WTC11 (cell line): ENCODE data around the gene GASK1B. TPM values are rescaled to one million over a fixed set of nuclear protein-coding genes. Genes with fewer than 3 reads are reported as not detected.

ENCODE experiments used
- ATAC-seq: fragments of 200-7000 bp; cut with Tn5 transposase; 2 replicates; pipeline ENCODE4 v1.10.0; 2021; ENCODE audit warnings: mild to moderate bottlenecking, moderate library complexity
- CTCF ChIA-PET: fragments of 300-600 bp; sonication (Branson Sonifier 250); formaldehyde crosslinking; loops from one replicate; lab custom pipeline; 2021; ENCODE audit warnings: antibody characterized with exemption; lab: Charles Lee
- POLR2A ChIA-PET: fragments of 350-600 bp; sonication (Branson Sonifier 250); formaldehyde crosslinking; loops from one replicate; lab custom pipeline; 2021; ENCODE audit warnings: antibody characterized with exemption; lab: Charles Lee
- DNase-seq: peaks from one replicate; pipeline ENCODE4 v3.0.0; 2021; ENCODE audit warnings: low spot score
- H3K27ac Mint-ChIP-seq: 2 replicates; pipeline ENCODE4 v1.8.0; 2021; ENCODE audit warnings: mixed read lengths
- H3K27me3 Mint-ChIP-seq: 2 replicates; pipeline ENCODE4 v1.8.0; 2021; ENCODE audit warnings: low read depth, mild to moderate bottlenecking, moderate library complexity, mixed read lengths
- H3K36me3 Mint-ChIP-seq: 2 replicates; pipeline ENCODE4 v1.8.0; 2021; ENCODE audit warnings: mixed read lengths
- H3K4me1 Mint-ChIP-seq: 2 replicates; pipeline ENCODE4 v1.8.0; 2022; ENCODE audit warnings: mixed read lengths
- H3K4me3 Mint-ChIP-seq: 2 replicates; pipeline ENCODE4 v1.8.0; 2021; ENCODE audit warnings: mild to moderate bottlenecking, moderate library complexity, mixed read lengths
- H3K9me3 Mint-ChIP-seq: 2 replicates; pipeline ENCODE4 v1.8.0; 2021; ENCODE audit warnings: mixed read lengths
- ATF6 ChIP-seq: sonication (generic); formaldehyde crosslinking; IDR thresholded peaks from 2 replicates; pipeline ENCODE4 v1.8.1; 2023; ENCODE audit warnings: mild to moderate bottlenecking, missing genetic modification reagents
- E2F1 ChIP-seq: sonication (generic); formaldehyde crosslinking; IDR thresholded peaks from 2 replicates; pipeline ENCODE4 v1.8.0; 2022; ENCODE audit warnings: mild to moderate bottlenecking, missing genetic modification reagents
- EMX1 ChIP-seq: fragments of 250-450 bp; sonication (Bioruptor Pico); IDR thresholded peaks from 2 replicates; pipeline ENCODE4 v1.8.0; 2021; ENCODE audit warnings: mild to moderate bottlenecking
- ERG ChIP-seq: fragments of 250-450 bp; sonication (Bioruptor Pico); IDR thresholded peaks from 2 replicates; pipeline ENCODE4 v1.8.0; 2021; ENCODE audit warnings: mild to moderate bottlenecking
- FOXJ3 ChIP-seq: sonication (generic); formaldehyde crosslinking; IDR thresholded peaks from 2 replicates; pipeline ENCODE4 v1.9.0; 2021; ENCODE audit warnings: missing genetic modification reagents, mild to moderate bottlenecking, borderline replicate concordance
- FOXK1 ChIP-seq: sonication (generic); formaldehyde crosslinking; IDR thresholded peaks from 2 replicates; pipeline ENCODE4 v1.8.0; 2022; ENCODE audit warnings: mild to moderate bottlenecking, moderate library complexity, missing genetic modification reagents
- FOXP4 ChIP-seq: sonication (generic); formaldehyde crosslinking; IDR thresholded peaks from 2 replicates; pipeline ENCODE4 v1.8.0; 2022; ENCODE audit warnings: mild to moderate bottlenecking, missing genetic modification reagents
- HMGA2 ChIP-seq: fragments of 250-450 bp; sonication (Bioruptor Pico); IDR thresholded peaks from 2 replicates; pipeline ENCODE4 v1.4.0; 2021; ENCODE audit warnings: mild to moderate bottlenecking, moderate library complexity
- IRF2 ChIP-seq: sonication (generic); formaldehyde crosslinking; IDR thresholded peaks from 2 replicates; pipeline ENCODE4 v1.8.0; 2022; ENCODE audit warnings: low read depth, missing genetic modification reagents, borderline replicate concordance
- JAZF1 ChIP-seq: fragments of 250-450 bp; sonication (Bioruptor Pico); IDR thresholded peaks from 2 replicates; pipeline ENCODE4 v1.9.0; 2021; ENCODE audit warnings: moderate library complexity, mild to moderate bottlenecking, inconsistent platforms
- NFE2L1 ChIP-seq: sonication (generic); formaldehyde crosslinking; IDR thresholded peaks from 2 replicates; pipeline ENCODE4 v1.8.1; 2023; ENCODE audit warnings: missing genetic modification reagents
- NR2C2 ChIP-seq: sonication (generic); formaldehyde crosslinking; IDR thresholded peaks from 2 replicates; pipeline ENCODE4 v1.8.0; 2022; ENCODE audit warnings: mild to moderate bottlenecking, missing genetic modification reagents
- ZNF416 ChIP-seq: fragments of 250-450 bp; sonication (Bioruptor Pico); IDR thresholded peaks from 2 replicates; pipeline ENCODE4 v1.9.0; 2021; ENCODE audit warnings: mild to moderate bottlenecking, inconsistent platforms
- total RNA-seq: library from RNA; stranded (reverse); gene quantifications from 3 replicates; pipeline ENCODE4 v1.2.3, GENCODE V29; 2021
- TF ChIP-seq, protein P1 (sequence below): sonication (generic); formaldehyde crosslinking; IDR thresholded peaks from 2 replicates; pipeline ENCODE4 v1.8.1; 2023; ENCODE audit warnings: mild to moderate bottlenecking, moderate library complexity, missing genetic modification reagents
- TF ChIP-seq, protein P2 (sequence below): sonication (generic); formaldehyde crosslinking; conservative IDR thresholded peaks from 2 replicates; pipeline ENCODE4 v1.8.1; 2022; ENCODE audit warnings: mild to moderate bottlenecking, missing genetic modification reagents
- TF ChIP-seq, protein P3 (sequence below): sonication (generic); formaldehyde crosslinking; conservative IDR thresholded peaks from 2 replicates; pipeline ENCODE4 v1.8.1; 2023; ENCODE audit warnings: mild to moderate bottlenecking, low read depth, missing genetic modification reagents, moderate library complexity
- TF ChIP-seq, protein P4 (sequence below): fragments of 250-450 bp; sonication (Bioruptor Pico); IDR thresholded peaks from 2 replicates; pipeline ENCODE4 v2.1.2; 2022; ENCODE audit warnings: mild to moderate bottlenecking, moderate library complexity
- TF ChIP-seq, protein P5 (sequence below): sonication (generic); formaldehyde crosslinking; IDR thresholded peaks from 2 replicates; pipeline ENCODE4 v1.8.1; 2022; ENCODE audit warnings: mild to moderate bottlenecking, missing genetic modification reagents, moderate library complexity, borderline replicate concordance

GASK1B gene
- total RNA-seq, 1 experiment from 2014 or later, result 0.24 TPM

GRCh38 chr4:158201876-158202275 lies 29.1 kb upstream of the GASK1B start (continued):
- TF ChIP-seq ATF6 (CRISPR knock-in tag) (no peak), IRF2 (CRISPR knock-in tag) (no peak)
- TF ChIP-seq, protein P1, sequence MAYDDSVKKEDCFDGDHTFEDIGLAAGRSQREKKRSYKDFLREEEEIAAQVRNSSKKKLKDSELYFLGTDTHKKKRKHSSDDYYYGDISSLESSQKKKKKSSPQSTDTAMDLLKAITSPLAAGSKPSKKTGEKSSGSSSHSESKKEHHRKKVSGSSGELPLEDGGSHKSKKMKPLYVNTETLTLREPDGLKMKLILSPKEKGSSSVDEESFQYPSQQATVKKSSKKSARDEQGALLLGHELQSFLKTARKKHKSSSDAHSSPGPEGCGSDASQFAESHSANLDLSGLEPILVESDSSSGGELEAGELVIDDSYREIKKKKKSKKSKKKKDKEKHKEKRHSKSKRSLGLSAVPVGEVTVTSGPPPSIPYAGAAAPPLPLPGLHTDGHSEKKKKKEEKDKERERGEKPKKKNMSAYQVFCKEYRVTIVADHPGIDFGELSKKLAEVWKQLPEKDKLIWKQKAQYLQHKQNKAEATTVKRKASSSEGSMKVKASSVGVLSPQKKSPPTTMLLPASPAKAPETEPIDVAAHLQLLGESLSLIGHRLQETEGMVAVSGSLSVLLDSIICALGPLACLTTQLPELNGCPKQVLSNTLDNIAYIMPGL (CRISPR knock-in tag), result no peak
- TF ChIP-seq, protein P2, sequence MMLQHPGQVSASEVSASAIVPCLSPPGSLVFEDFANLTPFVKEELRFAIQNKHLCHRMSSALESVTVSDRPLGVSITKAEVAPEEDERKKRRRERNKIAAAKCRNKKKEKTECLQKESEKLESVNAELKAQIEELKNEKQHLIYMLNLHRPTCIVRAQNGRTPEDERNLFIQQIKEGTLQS (CRISPR knock-in tag), result no peak

- Mint-ChIP-seq H3K9me3 (peaks cover 5% of the 10 kb centered on the region; the same call in 1 of the 2 replicates), H3K27me3 (no peaks in the 10 kb centered on the region), H3K27ac (no peak overlapping the region), H3K4me3 (no peak overlapping the region), H3K36me3 (no peaks in the 10 kb centered on the region), H3K4me1 (peaks cover 4% of the 10 kb centered on the region)
- no peak for ATAC-seq
- DNase-seq, result no peak
- TF ChIP-seq NR2C2, result no peak
- TF ChIP-seq, protein P2 (CRISPR knock-in tag), result no peak
- no peak for TF ChIP-seq ZNF416 (CRISPR knock-in tag)
- TF ChIP-seq, protein P3, sequence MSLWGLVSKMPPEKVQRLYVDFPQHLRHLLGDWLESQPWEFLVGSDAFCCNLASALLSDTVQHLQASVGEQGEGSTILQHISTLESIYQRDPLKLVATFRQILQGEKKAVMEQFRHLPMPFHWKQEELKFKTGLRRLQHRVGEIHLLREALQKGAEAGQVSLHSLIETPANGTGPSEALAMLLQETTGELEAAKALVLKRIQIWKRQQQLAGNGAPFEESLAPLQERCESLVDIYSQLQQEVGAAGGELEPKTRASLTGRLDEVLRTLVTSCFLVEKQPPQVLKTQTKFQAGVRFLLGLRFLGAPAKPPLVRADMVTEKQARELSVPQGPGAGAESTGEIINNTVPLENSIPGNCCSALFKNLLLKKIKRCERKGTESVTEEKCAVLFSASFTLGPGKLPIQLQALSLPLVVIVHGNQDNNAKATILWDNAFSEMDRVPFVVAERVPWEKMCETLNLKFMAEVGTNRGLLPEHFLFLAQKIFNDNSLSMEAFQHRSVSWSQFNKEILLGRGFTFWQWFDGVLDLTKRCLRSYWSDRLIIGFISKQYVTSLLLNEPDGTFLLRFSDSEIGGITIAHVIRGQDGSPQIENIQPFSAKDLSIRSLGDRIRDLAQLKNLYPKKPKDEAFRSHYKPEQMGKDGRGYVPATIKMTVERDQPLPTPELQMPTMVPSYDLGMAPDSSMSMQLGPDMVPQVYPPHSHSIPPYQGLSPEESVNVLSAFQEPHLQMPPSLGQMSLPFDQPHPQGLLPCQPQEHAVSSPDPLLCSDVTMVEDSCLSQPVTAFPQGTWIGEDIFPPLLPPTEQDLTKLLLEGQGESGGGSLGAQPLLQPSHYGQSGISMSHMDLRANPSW (CRISPR knock-in tag), result no peak
- no peak for TF ChIP-seq NFE2L1 (CRISPR knock-in tag)
- ChIA-PET CTCF (no interaction called here), POLR2A (no interaction called here)
Observed at GRCh38 chr4:158201322-158201721, 28.5 kb upstream of the GASK1B start.

GRCh38 chr4:158200214-158200613 lies 27.4 kb upstream of the GASK1B start:
- H3K27me3 Mint-ChIP-seq, result no peaks in the 10 kb centered on the region
- DNase-seq (no peak), ATAC-seq (no peak)
- CTCF ChIA-PET, result no interaction called here
- H3K4me3 Mint-ChIP-seq, result no peak overlapping the region
- H3K36me3 Mint-ChIP-seq, result no peaks in the 10 kb centered on the region
- H3K27ac Mint-ChIP-seq, result no peak overlapping the region
- POLR2A ChIA-PET, result no interaction called here
- peaks cover 4% of the 10 kb centered on the region for H3K4me1 Mint-ChIP-seq
- no peaks in the 10 kb centered on the region for H3K9me3 Mint-ChIP-seq
- TF ChIP-seq, protein P4, sequence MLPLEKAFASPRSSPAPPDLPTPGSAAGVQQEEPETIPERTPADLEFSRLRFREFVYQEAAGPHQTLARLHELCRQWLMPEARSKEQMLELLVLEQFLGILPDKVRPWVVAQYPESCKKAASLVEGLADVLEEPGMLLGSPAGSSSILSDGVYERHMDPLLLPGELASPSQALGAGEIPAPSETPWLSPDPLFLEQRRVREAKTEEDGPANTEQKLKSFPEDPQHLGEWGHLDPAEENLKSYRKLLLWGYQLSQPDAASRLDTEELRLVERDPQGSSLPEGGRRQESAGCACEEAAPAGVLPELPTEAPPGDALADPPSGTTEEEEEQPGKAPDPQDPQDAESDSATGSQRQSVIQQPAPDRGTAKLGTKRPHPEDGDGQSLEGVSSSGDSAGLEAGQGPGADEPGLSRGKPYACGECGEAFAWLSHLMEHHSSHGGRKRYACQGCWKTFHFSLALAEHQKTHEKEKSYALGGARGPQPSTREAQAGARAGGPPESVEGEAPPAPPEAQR (CRISPR knock-in tag), result no peak
- TF ChIP-seq JAZF1 (CRISPR knock-in tag), result no peak
- no peak for TF ChIP-seq E2F1
- no peak for TF ChIP-seq EMX1 (CRISPR knock-in tag)
- TF ChIP-seq HMGA2 (CRISPR knock-in tag), result no peak
- TF ChIP-seq FOXP4 (CRISPR knock-in tag), result no peak
- no peak for TF ChIP-seq FOXK1 (CRISPR knock-in tag)
- TF ChIP-seq ERG (CRISPR knock-in tag), result no peak
- no peak for TF ChIP-seq ZNF416 (CRISPR knock-in tag)
- no peak for TF ChIP-seq FOXJ3 (CRISPR knock-in tag)
- TF ChIP-seq IRF2 (CRISPR knock-in tag), result no peak
- TF ChIP-seq, protein P5, sequence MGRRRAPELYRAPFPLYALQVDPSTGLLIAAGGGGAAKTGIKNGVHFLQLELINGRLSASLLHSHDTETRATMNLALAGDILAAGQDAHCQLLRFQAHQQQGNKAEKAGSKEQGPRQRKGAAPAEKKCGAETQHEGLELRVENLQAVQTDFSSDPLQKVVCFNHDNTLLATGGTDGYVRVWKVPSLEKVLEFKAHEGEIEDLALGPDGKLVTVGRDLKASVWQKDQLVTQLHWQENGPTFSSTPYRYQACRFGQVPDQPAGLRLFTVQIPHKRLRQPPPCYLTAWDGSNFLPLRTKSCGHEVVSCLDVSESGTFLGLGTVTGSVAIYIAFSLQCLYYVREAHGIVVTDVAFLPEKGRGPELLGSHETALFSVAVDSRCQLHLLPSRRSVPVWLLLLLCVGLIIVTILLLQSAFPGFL (CRISPR knock-in tag), result no peak
